Endothelial cell of umbilical vein (primary cell): ENCODE data around the gene FGF12. TPM values are rescaled to one million over a fixed set of nuclear protein-coding genes. Genes with fewer than 3 reads are reported as not detected.

Experiments used
- BruUV-seq: library from RNA; stranded (reverse); fragments of 400-500 nt; replicated peaks from 2 replicates; lab custom pipeline; 2021; lab: Mats Ljungman, UMichigan
- CTCF ChIA-PET: fragments of 300-600, 350-600 bp; sonication (Branson Sonifier 250); formaldehyde crosslinking; loops from one replicate; lab custom pipeline; 2021; ENCODE audit warnings: antibody characterized with exemption, inconsistent platforms; lab: Charles Lee
- POLR2A ChIA-PET: fragments of 300-600, 350-600 bp; sonication (Branson Sonifier 250); formaldehyde crosslinking; loops from one replicate; lab custom pipeline; 2021; ENCODE audit warnings: antibody characterized with exemption, inconsistent platforms; lab: Charles Lee
- DNase-seq: peaks from one replicate; pipeline ENCODE4 v3.0.0-alpha.2; 2011; ENCODE audit warnings: low read depth, low spot score
- FAIRE-seq: peaks from 2 replicates; lab custom pipeline; 2011; peaks lifted over from hg19 to GRCh38; lab: Jason Lieb, UNC
- H2AFZ ChIP-seq: 2 replicates; pipeline ENCODE4 v1.6.0; 2012; ENCODE audit warnings: low read depth, low read length, control low read depth, inconsistent platforms
- H3K27ac ChIP-seq: 2 replicates; pipeline ENCODE4 v1.5.1; 2011; ENCODE audit warnings: low read depth, mild to moderate bottlenecking, control low read depth, low read length, moderate library complexity; ENCODE audit not compliant: insufficient read depth
- H3K27me3 ChIP-seq, 2 experiments: 2 replicates each; pipeline versions ENCODE4 v1.6.0 to v1.6.1; 2011; ENCODE audit warnings: low read length in 2 of 2, mixed read lengths in 1 of 2; ENCODE audit not compliant: control insufficient read depth in 2 of 2, insufficient read depth in 2 of 2
- H3K36me3 ChIP-seq, 2 experiments: 2 replicates in 1 of 2; 3 replicates in 1 of 2; pipeline ENCODE4 v1.5.1; 2011; ENCODE audit warnings: low read length in 2 of 2, mild to moderate bottlenecking in 1 of 2, moderate library complexity in 1 of 2; ENCODE audit not compliant: control insufficient read depth in 2 of 2, insufficient read depth in 2 of 2; ENCODE audit errors: extremely low read depth in 1 of 2
- H3K4me1 ChIP-seq: 3 replicates; pipeline ENCODE4 v1.5.1; 2011; ENCODE audit warnings: mild to moderate bottlenecking, low read length; ENCODE audit not compliant: control insufficient read depth, insufficient read depth; ENCODE audit errors: extremely low read depth
- H3K4me2 ChIP-seq: 2 replicates; pipeline ENCODE4 v1.6.1; 2011; ENCODE audit warnings: low read length, control low read depth, mixed read lengths; ENCODE audit not compliant: insufficient read depth
- H3K4me3 ChIP-seq, 3 experiments: fragments of 200-600 bp in 1 of 3; sonication (generic), shearing (Covaris generic) in 1 of 3; replicated peaks in 1 of 3; 2 replicates each; pipeline ENCODE4 v1.5.1; 2011 to 2016; ENCODE audit warnings: control low read depth in 3 of 3, low read length in 3 of 3, mild to moderate bottlenecking in 2 of 3, inconsistent platforms in 1 of 3, low read depth in 1 of 3, moderate library complexity in 1 of 3; ENCODE audit not compliant: insufficient read depth in 1 of 3
- H3K79me2 ChIP-seq: 2 replicates; pipeline ENCODE4 v1.6.0; 2012; ENCODE audit warnings: low read length, inconsistent platforms; ENCODE audit not compliant: control insufficient read depth, insufficient read depth
- H3K9ac ChIP-seq: replicated peaks from 2 replicates; pipeline ENCODE3; 2011; ENCODE audit warnings: low read length, control low read depth; ENCODE audit not compliant: insufficient read depth; ENCODE audit errors: extremely low read depth
- H3K9me1 ChIP-seq: replicated peaks from 3 replicates; pipeline ENCODE4 v1.6.0; 2011; ENCODE audit warnings: mild to moderate bottlenecking, low read length; ENCODE audit not compliant: control insufficient read depth, insufficient read depth; ENCODE audit errors: extremely low read depth
- H3K9me3 ChIP-seq: replicated peaks from 2 replicates; pipeline ENCODE4 v1.5.1; 2012; ENCODE audit warnings: low read length, inconsistent platforms; ENCODE audit not compliant: control insufficient read depth, insufficient read depth
- H4K20me1 ChIP-seq: replicated peaks from 2 replicates; pipeline ENCODE3; 2011; ENCODE audit warnings: mild to moderate bottlenecking, low read length; ENCODE audit not compliant: control insufficient read depth, insufficient read depth; ENCODE audit errors: extremely low read depth
- CTCF ChIP-seq, 2 donors: IDR thresholded peaks; 1 replicate in 1 of 2; 2 replicates in 1 of 2; pipeline ENCODE4 v1.5.1; 2011; ENCODE audit warnings: low read length in 2 of 2, mild to moderate bottlenecking in 2 of 2, moderate library complexity in 2 of 2, control low read depth in 1 of 2, inconsistent platforms in 1 of 2, low read depth in 1 of 2; ENCODE audit not compliant: insufficient read depth in 1 of 2; ENCODE audit errors: extremely low read depth in 1 of 2
- EZH2 ChIP-seq: IDR thresholded peaks from 2 replicates; pipeline ENCODE4 v1.6.1; 2012; ENCODE audit warnings: borderline replicate concordance, low read depth, mild to moderate bottlenecking, moderate library complexity, low read length, inconsistent platforms; ENCODE audit not compliant: severe bottlenecking
- FOS ChIP-seq: IDR thresholded peaks from 2 replicates; pipeline ENCODE4 v1.6.1; 2011; ENCODE audit warnings: mild to moderate bottlenecking, low read length, moderate library complexity, borderline replicate concordance; ENCODE audit not compliant: insufficient read depth
- GATA2 ChIP-seq: IDR thresholded peaks from 2 replicates; pipeline ENCODE4 v1.7.0; 2011; ENCODE audit warnings: low read depth, mild to moderate bottlenecking, moderate library complexity, mixed read lengths, low read length; ENCODE audit not compliant: insufficient read length, insufficient read depth
- JUN ChIP-seq: IDR thresholded peaks from 2 replicates; pipeline ENCODE4 v1.6.1; 2011; ENCODE audit warnings: borderline replicate concordance, low read depth; ENCODE audit not compliant: insufficient read length, insufficient read depth
- MAX ChIP-seq: IDR thresholded peaks from 2 replicates; pipeline ENCODE4 v1.6.1; 2011; ENCODE audit not compliant: insufficient read depth, insufficient read length
- MYC ChIP-seq: IDR thresholded peaks from one replicate; pipeline ENCODE4 v1.6.1; 2011; ENCODE audit warnings: mild to moderate bottlenecking, low read depth, low read length
- POLR2A ChIP-seq: IDR thresholded peaks from 2 replicates; pipeline ENCODE4 v1.6.1; 2012; ENCODE audit warnings: low read depth, mild to moderate bottlenecking, control low read depth, low read length
- POLR2AphosphoS5 ChIP-seq: IDR thresholded peaks from 2 replicates; pipeline ENCODE4 v1.6.1; 2012; ENCODE audit warnings: low read depth, mild to moderate bottlenecking, control low read depth, low read length, moderate library complexity; ENCODE audit not compliant: insufficient read depth
- dilution Hi-C: fragments of 300-500 bp; cut with MboI; formaldehyde crosslinking; loops from one replicate; pipeline ENCODE4 v1.15.0; 2019; ENCODE audit warnings: low sequenced_read_pairs; ENCODE audit not compliant: extremely low pct_ligation_motif_present
- intact Hi-C: fragments of 100-400 bp; cut with micrococcal nuclease; formaldehyde crosslinking; loops from one replicate; pipeline ENCODE4 v1.10.0; 2022
- polyA plus RNA-seq, 4 experiments: library from polyadenylated mRNA; depleted of rRNA in 3 of 4; stranded (reverse) in 3 of 4; unstranded in 1 of 4; fragments of >200 nt; gene quantifications; 2 replicates each; pipeline versions ENCODE4 v1.2.1 to v1.2.3, GENCODE V29; 2011 to 2012; ENCODE audit warnings: missing spikeins in 1 of 4
- total RNA-seq: library from RNA; stranded (reverse); gene quantifications from 2 replicates; pipeline ENCODE4 v1.2.3, GENCODE V29; 2021

FGF12 gene
- total and polyA plus RNA-seq, 2 donors (not counting 3 experiments of a cell fraction or from before 2014, with no cell fraction given): 0.72 to 2.5 TPM

GRCh38 chr3:192684151-192684550, 43.2 kb downstream of the FGF12 start:
- Histone ChIP-seq H3K9me3 (peaks cover 2% of the 10 kb centered on the region), H3K9ac (no peak overlapping the region), H3K9me1 (no peaks in the 10 kb centered on the region), H3K79me2 (no peaks in the 10 kb centered on the region), H4K20me1 (no peaks in the 10 kb centered on the region), H3K4me1 (no peaks in the 10 kb centered on the region), H3K4me3 (no peak overlapping the region), H3K36me3 (no peaks in the 10 kb centered on the region), H3K4me2 (no peak overlapping the region), H3K27ac (no peak overlapping the region), H3K27me3 (no peaks in the 10 kb centered on the region), H2AFZ (no peak overlapping the region)
- no peak for TF ChIP-seq JUN
- TF ChIP-seq EZH2: no peak
- TF ChIP-seq FOS: no peak
- TF ChIP-seq MAX: no peak
- TF ChIP-seq POLR2A: no peak
- no peak for TF ChIP-seq GATA2
- no peak for TF ChIP-seq CTCF (IDR thresholded peaks at IDR 0.05; ENCODE audit: extremely low read depth in 1 of 2, insufficient read depth in 1 of 2, low read depth in 1 of 2, low read length in 2 of 2)
- TF ChIP-seq MYC: no peak
- TF ChIP-seq POLR2AphosphoS5: no peak
- no TSS peak for BruUV-seq
- DNase-seq (no peak), FAIRE-seq (no peak)
- dilution Hi-C loops: no loop called here
- ChIA-PET POLR2A (no interaction called here), CTCF (no interaction called here)
- intact Hi-C loops: no loop called here
